ENCODE measurements around the gene DLL1. TPM values are rescaled to one million over a fixed set of nuclear protein-coding genes. Genes with fewer than 3 reads are reported as not detected.

Gene DLL1
- total RNA-seq, 1 experiment from 2014 or later = 0.84 TPM

DNA sequence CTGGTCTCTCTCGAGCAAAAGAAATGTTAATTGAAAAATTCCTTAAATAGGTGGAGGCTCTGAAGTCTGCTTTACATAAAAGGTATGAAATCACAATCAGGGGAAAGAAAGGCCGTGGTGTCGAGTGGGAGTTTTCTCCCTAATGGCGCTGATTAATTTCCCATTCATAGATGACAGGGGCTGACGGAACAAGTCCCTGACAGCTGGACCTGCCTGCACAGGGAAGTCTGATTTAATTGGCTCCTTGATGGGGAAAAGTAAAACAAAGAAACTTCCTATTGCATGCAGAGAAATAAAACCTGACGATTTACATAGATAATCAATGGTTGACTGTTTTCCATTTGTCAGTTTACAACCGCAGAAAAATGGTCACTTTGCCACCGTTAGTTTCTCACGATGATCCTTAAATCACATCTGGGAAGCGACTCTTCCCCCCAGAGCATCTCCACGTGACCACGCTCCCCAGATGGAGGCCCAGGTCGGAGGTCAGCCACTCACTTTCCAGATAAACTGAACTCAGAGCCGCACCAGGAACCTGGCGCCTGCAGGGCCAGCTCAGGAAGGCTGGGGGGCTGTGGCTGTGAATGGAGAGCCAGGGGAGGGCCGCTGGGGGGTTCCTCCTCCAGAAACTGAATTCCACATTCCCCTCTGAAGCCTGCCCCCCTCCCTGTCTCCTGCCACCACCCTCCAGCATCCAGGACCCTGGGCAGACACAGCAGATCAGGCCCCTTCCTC is 55.3 kb downstream of the DLL1 start:
- Histone ChIP-seq H3F3A (ENCODE audit: low read length, unreplicated experiment) (no peaks in the 10 kb centered on the region), H3K79me2 (ENCODE audit: low read length) (no peaks in the 10 kb centered on the region), H3K9me2 (replicated peaks; ENCODE audit: low read length) (no peaks in the 10 kb centered on the region), H3K9ac (ENCODE audit: low read length) (no peak overlapping the region), H4K20me1 (ENCODE audit: low read length) (no peaks in the 10 kb centered on the region), H2AFZ (ENCODE audit: low read length) (no peak overlapping the region), H3K27me3 (ENCODE audit: low read length) (no peaks in the 10 kb centered on the region), H3K27ac (ENCODE audit: low read length) (no peak overlapping the region), H3K36me3 (ENCODE audit: low read depth, low read length) (no peaks in the 10 kb centered on the region), H3K4me3 (ENCODE audit: low read length) (no peak overlapping the region), H3K4me1 (ENCODE audit: insufficient read depth, low read length) (peaks cover 7% of the 10 kb centered on the region; the same call in 1 of the 2 replicates), H3K4me2 (ENCODE audit: low read length) (no peak overlapping the region), H3K9me3 (ENCODE audit: low read length) (no peaks in the 10 kb centered on the region)
- no TSS peak for BruUV-seq (replicated peaks)
- ChIA-PET CTCF (no interaction called here), POLR2A (ENCODE audit: unreplicated experiment) (no interaction called here)
- DNase-seq (no peak), ATAC-seq (no peak)
- TF ChIP-seq, protein P1, sequence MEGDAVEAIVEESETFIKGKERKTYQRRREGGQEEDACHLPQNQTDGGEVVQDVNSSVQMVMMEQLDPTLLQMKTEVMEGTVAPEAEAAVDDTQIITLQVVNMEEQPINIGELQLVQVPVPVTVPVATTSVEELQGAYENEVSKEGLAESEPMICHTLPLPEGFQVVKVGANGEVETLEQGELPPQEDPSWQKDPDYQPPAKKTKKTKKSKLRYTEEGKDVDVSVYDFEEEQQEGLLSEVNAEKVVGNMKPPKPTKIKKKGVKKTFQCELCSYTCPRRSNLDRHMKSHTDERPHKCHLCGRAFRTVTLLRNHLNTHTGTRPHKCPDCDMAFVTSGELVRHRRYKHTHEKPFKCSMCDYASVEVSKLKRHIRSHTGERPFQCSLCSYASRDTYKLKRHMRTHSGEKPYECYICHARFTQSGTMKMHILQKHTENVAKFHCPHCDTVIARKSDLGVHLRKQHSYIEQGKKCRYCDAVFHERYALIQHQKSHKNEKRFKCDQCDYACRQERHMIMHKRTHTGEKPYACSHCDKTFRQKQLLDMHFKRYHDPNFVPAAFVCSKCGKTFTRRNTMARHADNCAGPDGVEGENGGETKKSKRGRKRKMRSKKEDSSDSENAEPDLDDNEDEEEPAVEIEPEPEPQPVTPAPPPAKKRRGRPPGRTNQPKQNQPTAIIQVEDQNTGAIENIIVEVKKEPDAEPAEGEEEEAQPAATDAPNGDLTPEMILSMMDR (conservative IDR thresholded peaks at IDR 0.05; ENCODE audit: low read depth, low read length) = no peak
- TF ChIP-seq EZH2phosphoT487 (IDR thresholded peaks at IDR 0.05; ENCODE audit: borderline replicate concordance, low read length) (no peak), EZH2 (IDR thresholded peaks at IDR 0.05; ENCODE audit: low read length, unreplicated experiment) (no peak)
- intact Hi-C loops (cut with micrococcal nuclease) = no loop called here

DNA sequence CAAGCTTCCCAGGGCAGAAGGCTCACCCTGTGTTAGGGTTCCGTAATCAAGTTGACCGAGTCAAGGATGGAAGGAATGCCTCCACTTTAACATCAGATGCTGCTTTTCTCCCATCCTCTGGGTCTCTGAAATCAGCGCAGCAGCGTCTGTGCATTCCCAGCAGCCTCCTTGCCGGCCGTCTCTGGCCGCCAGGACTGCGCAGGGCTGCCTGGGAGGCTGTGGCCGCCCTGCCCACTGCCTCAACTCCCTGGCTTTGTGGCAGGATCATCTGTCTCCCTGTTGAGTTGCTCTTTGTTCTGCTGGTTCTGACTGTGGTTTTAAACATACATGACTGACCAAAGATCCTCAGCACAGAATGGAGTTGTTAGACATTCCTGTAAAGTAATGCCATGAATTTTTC is 56.5 kb downstream of the DLL1 start:
- no peak for ATAC-seq
- intact Hi-C loops (cut with micrococcal nuclease) = no loop called here
- no TSS peak for BruUV-seq (replicated peaks)
- TF ChIP-seq, protein P1 (conservative IDR thresholded peaks at IDR 0.05; ENCODE audit: low read depth, low read length) = no peak
- TF ChIP-seq EZH2 (IDR thresholded peaks at IDR 0.05; ENCODE audit: low read length, unreplicated experiment) = no peak
- no peak for TF ChIP-seq EZH2phosphoT487 (IDR thresholded peaks at IDR 0.05; ENCODE audit: borderline replicate concordance, low read length)
- ChIA-PET POLR2A (ENCODE audit: unreplicated experiment) (no interaction called here), CTCF (no interaction called here)
- H3K9me3 ChIP-seq (ENCODE audit: low read length) = no peaks in the 10 kb centered on the region
- no peaks in the 10 kb centered on the region for H3K36me3 ChIP-seq (ENCODE audit: low read depth, low read length)
- H3K9me2 ChIP-seq (replicated peaks; ENCODE audit: low read length) = no peaks in the 10 kb centered on the region
- no peak overlapping the region for H3K4me3 ChIP-seq (ENCODE audit: low read length)
- H3K9ac ChIP-seq (ENCODE audit: low read length) = no peak overlapping the region
- no peaks in the 10 kb centered on the region for H4K20me1 ChIP-seq (ENCODE audit: low read length)
- no peak overlapping the region for H2AFZ ChIP-seq (ENCODE audit: low read length)
- no peaks in the 10 kb centered on the region for H3K79me2 ChIP-seq (ENCODE audit: low read length)
- DNase-seq = no peak
- no peak overlapping the region for H3K4me2 ChIP-seq (ENCODE audit: low read length)
- no peak overlapping the region for H3K27ac ChIP-seq (ENCODE audit: low read length)
- no peaks in the 10 kb centered on the region for H3F3A ChIP-seq (ENCODE audit: low read length, unreplicated experiment)
- H3K27me3 ChIP-seq (ENCODE audit: low read length) = no peaks in the 10 kb centered on the region
- peaks cover 7% of the 10 kb centered on the region; the same call in 1 of the 2 replicates for H3K4me1 ChIP-seq (ENCODE audit: insufficient read depth, low read length)
